Activated CD4-positive, alpha-beta T cell treated with anti-CD3 and anti-CD28 coated beads, Interleukin-2, amount 10 ng/mL, durations not matched to agents 24 days and 14 days (primary cell): ENCODE results near the gene CERS5. TPM values are rescaled to one million over a fixed set of nuclear protein-coding genes. Genes with fewer than 3 reads are reported as not detected.
A peak's percentile ranks its signal among the peaks of the same experiment; 100 is the strongest.

Source experiments
- DNase-seq: peaks from one replicate; pipeline ENCODE4 v3.0.0; 2022
- H3K27ac Mint-ChIP-seq: one replicate; pipeline ENCODE4 v1.8.0; 2022; ENCODE audit warnings: mild to moderate bottlenecking, mixed read lengths
- H3K27me3 Mint-ChIP-seq: one replicate; pipeline ENCODE4 v1.8.0; 2022; ENCODE audit warnings: mixed read lengths
- H3K36me3 Mint-ChIP-seq: one replicate; pipeline ENCODE4 v1.8.0; 2022; ENCODE audit warnings: low read depth, mild to moderate bottlenecking, mixed read lengths
- H3K4me1 Mint-ChIP-seq: one replicate; pipeline ENCODE4 v1.8.0; 2021; ENCODE audit warnings: mixed read lengths
- H3K4me3 Mint-ChIP-seq: one replicate; pipeline ENCODE4 v1.8.0; 2022; ENCODE audit warnings: mild to moderate bottlenecking, moderate library complexity, mixed read lengths
- H3K9me3 Mint-ChIP-seq: one replicate; pipeline ENCODE4 v1.8.0; 2021; ENCODE audit warnings: mixed read lengths
- intact Hi-C: fragments of 100-400 bp; cut with micrococcal nuclease; formaldehyde crosslinking; loops from one replicate; pipeline ENCODE4 v1.15.1; 2023
- total RNA-seq: library from RNA; stranded (reverse); gene quantifications from 2 replicates; pipeline ENCODE4 v1.2.3, GENCODE V29; 2022

Gene CERS5
- total RNA-seq, 1 donor from 2014 or later, result 66.5 TPM

DNA sequence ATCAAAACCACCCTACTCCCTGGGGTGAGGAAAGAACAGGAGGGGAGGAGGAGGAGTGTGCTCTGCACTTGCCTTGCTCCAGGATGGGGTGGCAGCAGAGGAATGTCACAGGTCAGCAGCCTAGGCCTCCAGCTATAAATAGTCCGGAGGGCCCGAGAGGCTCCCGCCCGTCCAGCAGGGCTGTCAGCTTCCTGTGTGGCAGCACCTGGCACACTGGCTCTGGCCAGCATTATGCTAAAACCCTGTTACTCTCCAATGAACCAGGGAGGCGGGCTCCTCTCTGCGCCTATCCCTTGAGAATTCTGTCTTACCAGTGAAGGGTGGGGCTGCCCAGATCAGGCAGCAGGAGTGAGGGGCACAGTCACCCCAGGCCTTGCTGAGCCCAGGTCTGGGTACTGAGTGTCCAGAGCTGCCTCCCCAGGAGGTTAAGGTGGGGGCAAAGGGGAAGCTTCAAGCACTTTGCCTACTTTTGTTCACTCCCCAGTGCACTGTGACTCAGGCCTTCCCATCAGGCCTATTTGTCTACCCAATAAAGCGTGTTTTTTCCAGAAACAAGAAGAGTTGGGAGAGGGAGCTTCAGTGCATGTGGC is 56.3 kb downstream of the CERS5 start:
- H3K36me3 Mint-ChIP-seq, result peaks cover 12% of the 10 kb centered on the region
- peak; percentile 67 for DNase-seq
- H3K9me3 Mint-ChIP-seq, result no peaks in the 10 kb centered on the region
- intact Hi-C loops, result loop anchor here (1.0 kb wide), 1 partner anchor 56 kb away; the partner anchor contains the start of gene CERS5
- H3K4me3 Mint-ChIP-seq, result peak overlapping the region; percentile 95
- H3K27ac Mint-ChIP-seq, result peak overlapping the region; percentile 86
- H3K4me1 Mint-ChIP-seq, result peaks cover 28% of the 10 kb centered on the region
- no peaks in the 10 kb centered on the region for H3K27me3 Mint-ChIP-seq

DNA sequence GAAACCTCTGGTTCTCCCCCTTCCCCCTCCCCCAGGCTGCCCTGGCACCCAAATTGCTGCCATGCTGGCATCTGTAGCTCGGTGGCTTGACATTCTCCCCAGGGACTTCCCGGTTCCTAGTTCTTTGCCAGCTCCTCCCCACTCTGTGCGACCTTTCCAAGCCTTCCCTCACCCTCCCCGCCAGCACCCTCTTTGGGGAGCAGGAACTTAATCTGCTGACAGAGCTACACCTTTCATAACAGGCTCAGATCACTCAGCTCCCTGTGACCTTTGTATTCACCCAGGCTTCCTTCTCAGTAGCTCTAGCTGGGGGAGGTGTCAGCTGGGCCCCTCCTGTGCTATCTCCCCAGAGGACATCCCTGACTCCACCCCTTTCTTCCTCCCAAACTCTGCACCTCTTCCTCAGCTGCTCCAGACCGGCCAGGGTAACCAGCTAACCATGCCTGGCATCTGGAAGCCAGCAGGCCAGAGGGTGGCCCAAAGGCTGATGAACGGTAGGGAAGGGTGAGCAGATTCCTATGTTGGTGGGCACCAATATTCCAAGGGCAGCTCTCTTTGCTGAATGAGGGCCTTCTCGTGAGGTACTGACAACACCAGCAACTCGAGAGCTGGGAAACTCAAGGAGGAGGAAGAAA is 56.9 kb downstream of the CERS5 start:
- H3K4me3 Mint-ChIP-seq, result peak overlapping the region; percentile 32
- DNase-seq, result no peak
- intact Hi-C loops, result no loop called here

DNA sequence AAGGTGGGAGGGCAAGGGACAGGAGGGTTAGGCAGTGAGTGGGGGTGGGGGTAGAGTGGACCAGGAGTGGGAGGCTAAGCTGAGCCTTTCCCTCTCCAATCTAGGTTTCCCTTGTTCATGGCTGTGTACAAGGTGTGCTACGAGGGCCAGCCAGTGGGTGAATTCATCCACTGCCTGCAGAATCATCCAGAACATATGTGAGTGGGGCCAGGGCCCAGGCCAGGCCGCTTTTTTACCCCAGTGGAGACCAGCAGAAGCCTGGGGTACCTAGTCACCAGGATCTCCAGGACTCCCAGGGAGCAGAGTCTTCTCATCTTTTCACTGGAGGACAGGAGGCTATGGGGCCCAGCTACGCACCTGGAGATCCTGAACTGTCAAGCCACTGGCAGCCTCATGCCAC is 57.9 kb downstream of the CERS5 start:
- Mint-ChIP-seq H3K4me3 (no peak overlapping the region), H3K27me3 (no peaks in the 10 kb centered on the region), H3K27ac (no peak overlapping the region), H3K4me1 (peaks cover 20% of the 10 kb centered on the region), H3K9me3 (no peaks in the 10 kb centered on the region), H3K36me3 (peaks cover 5% of the 10 kb centered on the region)
- no peak for DNase-seq
- intact Hi-C loops, result no loop called here

More for the DNA sequence above, 56.9 kb downstream of the CERS5 start:
- Mint-ChIP-seq H3K36me3 (peaks cover 7% of the 10 kb centered on the region), H3K9me3 (no peaks in the 10 kb centered on the region), H3K4me1 (peaks cover 23% of the 10 kb centered on the region), H3K27me3 (no peaks in the 10 kb centered on the region), H3K27ac (peak overlapping the region; percentile 86)

DNA sequence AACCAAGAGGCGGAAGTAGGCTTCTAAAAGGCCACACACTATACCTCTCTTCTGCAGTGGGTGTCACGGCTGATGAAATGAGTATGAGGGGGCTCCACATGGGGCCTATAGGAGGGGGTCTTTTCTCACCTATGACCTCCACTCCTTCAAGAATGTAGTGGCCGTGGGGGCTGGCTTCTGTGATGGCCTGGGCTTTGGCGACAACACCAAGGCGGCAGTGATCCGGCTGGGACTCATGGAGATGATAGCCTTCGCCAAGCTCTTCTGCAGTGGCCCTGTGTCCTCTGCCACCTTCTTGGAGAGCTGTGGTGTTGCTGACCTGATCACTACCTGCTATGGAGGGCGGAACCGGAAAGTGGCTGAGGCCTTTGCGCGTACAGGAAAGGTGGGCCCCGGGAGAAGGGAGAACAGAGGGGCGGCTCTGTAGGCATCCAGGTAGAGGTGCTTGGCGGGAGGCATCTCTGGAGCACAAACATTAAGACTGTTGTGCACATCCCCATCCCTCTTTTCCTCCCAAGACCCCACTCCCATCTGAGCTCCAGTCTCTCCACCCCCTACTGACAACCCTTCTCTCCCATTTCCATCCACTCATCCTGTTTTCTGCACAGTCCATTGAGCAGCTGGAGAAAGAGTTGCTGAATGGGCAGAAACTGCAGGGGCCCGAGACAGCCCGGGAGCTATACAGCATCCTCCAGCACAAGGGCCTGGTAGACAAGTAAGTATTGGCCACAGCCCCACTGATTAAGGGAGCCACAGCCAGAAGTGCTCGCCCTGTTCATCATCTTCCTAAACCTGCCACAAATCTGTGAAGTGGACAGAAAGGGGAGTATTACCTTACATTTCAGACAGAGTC is 59.5 kb downstream of the CERS5 start:
- H3K4me3 Mint-ChIP-seq, result no peak overlapping the region
- no peak overlapping the region for H3K27ac Mint-ChIP-seq
- H3K4me1 Mint-ChIP-seq, result peaks cover 18% of the 10 kb centered on the region

DNA sequence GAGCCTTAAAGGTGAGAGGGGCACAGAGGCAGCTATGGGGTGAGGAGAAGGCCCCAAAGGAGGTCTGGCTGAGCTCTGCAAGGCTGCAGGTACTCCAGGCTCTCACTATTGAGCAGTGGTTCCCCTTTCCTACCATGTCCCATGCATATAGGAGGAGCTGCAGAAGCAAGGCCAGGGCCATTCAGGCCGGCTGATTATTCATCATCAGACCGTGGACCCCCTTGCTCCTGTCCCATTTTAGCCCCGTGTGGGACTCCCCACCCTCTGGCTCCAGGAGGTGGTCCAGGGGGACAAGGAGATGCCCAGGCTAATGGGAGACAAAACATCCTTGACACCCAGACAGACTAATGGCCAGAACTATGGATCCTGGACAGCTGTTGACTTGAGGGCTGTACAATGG is 60.3 kb downstream of the CERS5 start:
- Mint-ChIP-seq H3K27me3 (no peaks in the 10 kb centered on the region), H3K9me3 (no peaks in the 10 kb centered on the region), H3K4me1 (peaks cover 18% of the 10 kb centered on the region), H3K36me3 (peaks cover under 1% of the 10 kb centered on the region), H3K27ac (no peak overlapping the region), H3K4me3 (no peak overlapping the region)
- DNase-seq, result no peak
- intact Hi-C loops, result no loop called here

More for the DNA sequence above, 59.5 kb downstream of the CERS5 start:
- intact Hi-C loops, result no loop called here
- Mint-ChIP-seq H3K27me3 (no peaks in the 10 kb centered on the region), H3K36me3 (peaks cover 3% of the 10 kb centered on the region), H3K9me3 (no peaks in the 10 kb centered on the region)
- no peak for DNase-seq

DNA sequence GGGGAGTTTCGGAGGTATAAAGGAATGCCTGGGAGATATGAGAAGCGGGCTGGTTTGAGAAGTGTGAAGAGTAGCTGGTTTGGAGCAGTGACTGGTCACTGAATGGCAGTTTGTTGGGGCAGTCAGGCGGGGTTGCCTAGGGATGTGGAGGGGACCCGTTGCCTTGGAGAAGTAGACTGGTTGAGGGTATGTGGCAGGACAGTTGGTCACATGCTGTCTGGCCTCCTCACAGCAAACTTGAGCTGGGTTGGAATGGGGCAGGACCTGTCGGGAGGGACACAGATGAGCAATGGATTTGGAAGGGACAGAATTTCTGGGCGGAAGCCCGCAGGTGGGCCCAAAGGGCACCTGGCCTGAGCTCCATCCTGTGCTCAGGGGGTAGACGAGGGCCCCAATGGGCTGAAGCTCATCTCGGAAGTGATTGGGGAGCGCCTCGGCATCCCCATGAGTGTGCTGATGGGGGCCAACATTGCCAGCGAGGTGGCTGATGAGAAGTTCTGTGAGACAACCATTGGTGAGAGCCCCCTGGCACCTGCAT is 61.2 kb downstream of the CERS5 start:
- intact Hi-C loops, result no loop called here

DNA sequence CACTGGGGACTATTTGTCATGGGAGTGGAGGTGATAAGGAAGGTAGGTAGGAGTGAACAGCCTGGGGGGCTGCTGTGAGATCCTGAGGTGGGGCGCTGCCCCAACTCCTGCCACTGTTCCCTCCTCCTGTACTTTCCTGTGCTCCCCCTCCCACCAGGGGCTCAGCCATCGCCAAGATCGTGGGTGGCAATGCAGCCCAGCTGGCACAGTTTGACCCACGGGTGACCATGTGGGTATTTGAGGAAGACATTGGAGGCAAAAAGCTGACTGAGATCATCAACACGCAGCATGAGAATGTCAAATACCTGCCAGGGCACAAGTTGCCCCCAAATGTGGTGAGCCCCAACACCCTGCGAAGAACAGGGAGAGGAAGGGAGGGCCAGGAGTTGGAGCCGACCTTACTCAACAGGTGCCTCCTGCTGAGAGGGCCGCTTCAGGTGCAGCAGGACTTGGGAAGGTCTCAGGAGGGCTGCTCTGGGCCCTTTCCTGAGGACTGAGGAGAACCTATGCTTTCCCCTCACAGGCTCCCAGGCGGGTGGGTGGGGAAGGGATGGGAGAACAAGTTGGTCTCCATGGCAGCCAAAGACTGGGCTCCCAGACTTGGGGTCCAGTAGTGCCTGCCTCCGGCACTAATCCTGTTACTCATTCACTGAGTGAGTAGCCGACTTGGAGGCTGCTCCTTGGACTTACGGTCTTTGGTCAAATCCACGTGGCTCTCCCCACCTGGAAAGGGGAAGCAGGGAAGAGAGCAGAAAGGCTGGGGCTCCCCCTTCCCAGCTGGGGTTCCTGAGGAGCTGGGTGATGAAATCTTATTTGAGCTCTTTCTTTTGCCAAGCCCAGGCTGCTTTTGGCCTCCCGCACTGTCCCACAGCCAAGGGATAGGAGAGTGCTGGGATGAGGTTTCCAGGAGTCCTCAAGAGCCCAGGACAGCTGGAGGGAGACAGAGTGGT is 62.5 kb downstream of the CERS5 start:
- DNase-seq, result no peak
- Mint-ChIP-seq H3K4me1 (peaks cover 3% of the 10 kb centered on the region), H3K27me3 (no peaks in the 10 kb centered on the region), H3K27ac (no peak overlapping the region), H3K4me3 (no peak overlapping the region), H3K9me3 (no peaks in the 10 kb centered on the region), H3K36me3 (peaks cover 9% of the 10 kb centered on the region)
- intact Hi-C loops, result no loop called here

More for the DNA sequence above, 61.2 kb downstream of the CERS5 start:
- Mint-ChIP-seq H3K27me3 (no peaks in the 10 kb centered on the region), H3K9me3 (no peaks in the 10 kb centered on the region), H3K4me3 (no peak overlapping the region), H3K4me1 (peaks cover 11% of the 10 kb centered on the region), H3K36me3 (peaks cover 3% of the 10 kb centered on the region), H3K27ac (no peak overlapping the region)
- DNase-seq, result no peak

DNA sequence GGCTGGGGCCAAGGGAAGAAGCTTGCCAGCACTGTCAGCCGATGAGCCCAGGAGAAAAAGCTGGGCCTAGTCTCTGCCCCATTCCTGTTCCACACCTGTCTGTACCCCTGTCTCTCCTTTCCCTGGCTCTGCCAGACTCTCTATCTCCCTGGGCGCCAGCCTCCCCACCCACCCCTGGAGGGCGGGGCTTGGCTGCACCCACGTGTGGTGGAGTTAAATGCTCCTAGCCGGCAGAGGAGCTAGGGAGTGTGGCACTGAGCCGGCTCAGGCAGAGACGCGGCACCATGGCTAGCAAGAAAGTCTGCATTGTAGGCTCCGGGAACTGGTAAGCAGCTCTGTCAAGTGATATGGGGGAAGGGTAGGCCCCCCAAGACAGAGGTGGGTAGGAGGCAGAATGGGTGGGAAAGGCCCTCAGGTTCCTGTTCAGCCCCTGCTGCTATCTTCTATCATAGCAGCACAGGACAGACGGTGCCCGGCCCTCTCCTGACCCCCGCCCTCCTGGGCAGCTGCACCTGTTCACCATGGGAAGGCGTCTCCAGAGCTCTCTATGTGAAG is 63.3 kb downstream of the CERS5 start, which contains the start of gene GPD1:
Gene GPD1 (plus strand): TSS at position 242 of the 555 bp plus-strand sequence. CDS start 43 bp downstream, at position 285.
- intact Hi-C loops, result no loop called here
- no peak within 1 kb of the TSS for H3K4me3 Mint-ChIP-seq
- no peaks in the 10 kb centered on the region for H3K27me3 Mint-ChIP-seq
- H3K36me3 Mint-ChIP-seq, result peaks cover 16% of the 10 kb centered on the region
- DNase-seq, result no peak
- H3K27ac Mint-ChIP-seq, result no peak within 1 kb of the TSS
- no peaks in the 10 kb centered on the region for H3K9me3 Mint-ChIP-seq
- H3K4me1 Mint-ChIP-seq, result peaks cover 3% of the 10 kb centered on the region

DNA sequence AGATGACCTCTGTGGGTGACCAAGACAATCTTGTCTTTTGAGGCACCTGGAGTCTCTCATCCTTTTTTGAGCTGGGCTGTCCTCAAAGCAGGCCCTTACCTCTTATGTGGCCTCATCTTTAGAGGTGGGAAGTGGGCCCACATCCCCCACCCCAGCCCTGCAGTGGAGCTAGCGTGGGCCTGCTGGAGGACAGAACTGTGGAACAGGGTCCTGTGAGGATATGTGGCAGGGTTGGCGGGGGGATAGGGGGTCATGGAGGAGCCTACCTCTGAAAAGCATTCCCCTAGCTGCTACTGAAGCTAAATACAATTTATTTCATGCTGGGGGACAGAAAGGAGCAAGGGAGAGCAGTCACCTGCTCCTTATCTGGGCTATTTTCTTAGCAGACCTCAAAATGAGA is 63.8 kb downstream of the CERS5 start:
- no peaks in the 10 kb centered on the region for H3K27me3 Mint-ChIP-seq
- no peak overlapping the region for H3K27ac Mint-ChIP-seq
- no peaks in the 10 kb centered on the region for H3K9me3 Mint-ChIP-seq
- peaks cover 21% of the 10 kb centered on the region for H3K36me3 Mint-ChIP-seq
- H3K4me1 Mint-ChIP-seq, result peaks cover 3% of the 10 kb centered on the region
- no peak overlapping the region for H3K4me3 Mint-ChIP-seq
- no peak for DNase-seq
- intact Hi-C loops, result no loop called here

DNA sequence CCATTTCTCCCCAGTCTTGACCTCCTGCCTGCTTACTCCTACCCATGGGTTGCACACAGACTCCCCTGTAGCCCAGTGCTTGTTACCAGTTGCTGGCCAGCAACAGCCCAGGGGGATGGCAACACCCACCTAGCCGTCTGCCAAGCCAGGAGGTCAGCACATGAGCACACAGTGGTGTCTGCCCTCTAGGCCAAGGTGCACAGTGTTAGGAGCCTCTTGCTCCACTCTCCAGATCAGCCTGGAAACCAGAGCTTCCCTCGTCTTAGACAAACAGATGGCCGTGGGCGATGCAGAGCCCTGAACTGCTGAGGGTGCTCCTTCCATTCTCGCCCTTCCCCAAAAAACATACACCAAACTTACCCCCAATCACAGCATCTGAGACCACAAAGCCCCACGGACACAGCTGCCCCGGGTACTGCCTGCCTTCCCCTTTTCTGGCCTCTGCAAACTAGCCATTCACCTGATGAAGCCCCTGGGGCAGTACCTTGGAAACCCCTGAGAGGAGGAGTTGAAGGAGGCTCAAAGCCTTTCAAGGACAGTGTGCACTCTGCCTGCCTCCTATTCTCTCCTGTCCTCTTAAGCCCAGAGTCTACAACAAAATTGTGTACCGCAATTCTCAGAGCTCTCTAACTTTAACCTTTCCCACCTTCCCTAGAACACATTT is 64.4 kb downstream of the CERS5 start:
- Mint-ChIP-seq H3K4me3 (no peak overlapping the region), H3K9me3 (no peaks in the 10 kb centered on the region), H3K27ac (no peak overlapping the region), H3K36me3 (peaks cover 27% of the 10 kb centered on the region), H3K27me3 (no peaks in the 10 kb centered on the region), H3K4me1 (peaks cover 3% of the 10 kb centered on the region)
- DNase-seq, result no peak
- intact Hi-C loops, result no loop called here

DNA sequence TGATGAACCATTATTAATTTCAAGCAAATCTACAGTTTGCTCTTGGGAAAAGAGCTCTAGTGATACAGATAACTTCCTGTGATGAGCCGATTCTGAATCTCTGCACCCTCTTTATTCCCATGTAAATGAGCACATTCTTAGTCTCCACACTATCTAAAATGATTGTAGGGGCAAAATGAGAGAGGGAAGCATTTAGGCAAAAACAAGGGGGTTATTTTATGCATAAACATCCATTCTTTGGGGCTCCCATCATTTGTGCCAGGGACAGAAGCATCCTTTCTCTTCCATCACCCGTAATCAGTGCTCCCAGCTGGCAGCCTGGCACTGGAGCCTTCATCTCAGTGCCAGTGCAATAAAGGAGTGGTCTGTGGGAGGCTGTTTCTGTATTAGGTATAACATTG is 65.0 kb downstream of the CERS5 start:
- no peaks in the 10 kb centered on the region for H3K27me3 Mint-ChIP-seq

DNA sequence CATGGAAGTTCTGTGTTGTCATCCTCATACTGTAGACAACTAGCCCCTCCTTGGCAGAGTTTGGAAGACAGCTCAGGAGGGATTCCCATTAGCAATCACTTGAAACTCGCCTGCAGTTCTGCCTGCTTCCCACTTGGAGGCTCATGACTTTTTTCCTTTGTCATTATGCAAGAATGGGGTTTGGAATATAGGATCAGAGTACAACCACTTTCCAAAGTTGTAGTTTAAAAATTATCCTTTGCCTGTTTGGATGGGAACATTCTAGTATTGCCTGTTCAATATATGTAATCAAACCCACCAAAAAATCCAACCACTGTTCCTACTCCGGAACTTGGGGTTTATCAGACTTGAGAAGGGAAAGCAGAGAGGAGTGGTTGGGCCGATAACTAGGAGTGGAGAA is 65.5 kb downstream of the CERS5 start:
- intact Hi-C loops, result no loop called here
- Mint-ChIP-seq H3K4me3 (no peak overlapping the region), H3K27me3 (no peaks in the 10 kb centered on the region), H3K9me3 (no peaks in the 10 kb centered on the region), H3K36me3 (peaks cover 36% of the 10 kb centered on the region), H3K4me1 (peaks cover 3% of the 10 kb centered on the region), H3K27ac (no peak overlapping the region)
- DNase-seq, result no peak

More for the DNA sequence above, 65.0 kb downstream of the CERS5 start:
- no peak for DNase-seq
- Mint-ChIP-seq H3K27ac (no peak overlapping the region), H3K4me3 (no peak overlapping the region), H3K36me3 (peaks cover 31% of the 10 kb centered on the region), H3K9me3 (no peaks in the 10 kb centered on the region), H3K4me1 (peaks cover 3% of the 10 kb centered on the region)
- intact Hi-C loops, result no loop called here
